Astrocyte of the cerebellum (primary cell): ENCODE data around the gene LUC7L3.

ENCODE experiments used
- DNase-seq: peaks from one replicate; pipeline ENCODE4 v3.0.0-alpha.2; 2011; ENCODE audit warnings: low read depth
- H3K4me3 ChIP-seq: 2 replicates; pipeline ENCODE4 v1.5.1; 2011; ENCODE audit warnings: mild to moderate bottlenecking, low read depth, low read length, moderate library complexity
- in situ Hi-C: cut with HindIII; loops from 2 replicates; pipeline ENCODE4 v1.10.0; 2017; ENCODE audit warnings: low sequenced_read_pairs
- TF ChIP-seq, protein P1 (sequence below): IDR thresholded peaks from 2 replicates; pipeline ENCODE4 v1.5.1; 2012; ENCODE audit warnings: low read length, low read depth, moderate library complexity, mild to moderate bottlenecking; ENCODE audit errors: missing control alignments

LUC7L3 gene

DNA sequence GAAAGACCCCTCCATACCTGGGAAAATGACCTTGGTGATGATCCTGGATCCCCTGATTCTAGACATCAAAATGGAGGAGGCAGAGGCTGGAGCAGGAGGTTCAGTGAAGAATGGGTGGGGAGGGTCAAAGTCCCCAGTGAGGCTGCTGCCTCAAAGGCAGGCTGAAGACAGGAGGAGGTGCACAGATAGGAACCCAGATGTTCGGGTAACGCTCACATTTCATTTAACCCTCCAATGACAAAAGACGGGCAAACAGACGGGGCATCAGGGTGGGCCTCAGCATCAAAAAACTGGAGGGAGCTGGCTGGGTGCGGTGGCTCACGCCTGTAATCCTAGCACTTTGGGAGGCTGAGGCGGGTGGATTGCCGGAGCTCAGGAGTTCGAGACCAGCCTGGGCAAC is 48.0 kb downstream of the LUC7L3 start, which contains the start of gene ANKRD40CL:
Gene ANKRD40CL, minus strand, starts transcription at position 73 of the 400 bp plus-strand sequence. CDS start 605 bp downstream, outside the sequence.
- no peak for DNase-seq
- in situ Hi-C loops = no loop called here
- H3K4me3 ChIP-seq = no peak within 1 kb of the TSS
- TF ChIP-seq, protein P1, sequence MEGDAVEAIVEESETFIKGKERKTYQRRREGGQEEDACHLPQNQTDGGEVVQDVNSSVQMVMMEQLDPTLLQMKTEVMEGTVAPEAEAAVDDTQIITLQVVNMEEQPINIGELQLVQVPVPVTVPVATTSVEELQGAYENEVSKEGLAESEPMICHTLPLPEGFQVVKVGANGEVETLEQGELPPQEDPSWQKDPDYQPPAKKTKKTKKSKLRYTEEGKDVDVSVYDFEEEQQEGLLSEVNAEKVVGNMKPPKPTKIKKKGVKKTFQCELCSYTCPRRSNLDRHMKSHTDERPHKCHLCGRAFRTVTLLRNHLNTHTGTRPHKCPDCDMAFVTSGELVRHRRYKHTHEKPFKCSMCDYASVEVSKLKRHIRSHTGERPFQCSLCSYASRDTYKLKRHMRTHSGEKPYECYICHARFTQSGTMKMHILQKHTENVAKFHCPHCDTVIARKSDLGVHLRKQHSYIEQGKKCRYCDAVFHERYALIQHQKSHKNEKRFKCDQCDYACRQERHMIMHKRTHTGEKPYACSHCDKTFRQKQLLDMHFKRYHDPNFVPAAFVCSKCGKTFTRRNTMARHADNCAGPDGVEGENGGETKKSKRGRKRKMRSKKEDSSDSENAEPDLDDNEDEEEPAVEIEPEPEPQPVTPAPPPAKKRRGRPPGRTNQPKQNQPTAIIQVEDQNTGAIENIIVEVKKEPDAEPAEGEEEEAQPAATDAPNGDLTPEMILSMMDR = no peak

DNA sequence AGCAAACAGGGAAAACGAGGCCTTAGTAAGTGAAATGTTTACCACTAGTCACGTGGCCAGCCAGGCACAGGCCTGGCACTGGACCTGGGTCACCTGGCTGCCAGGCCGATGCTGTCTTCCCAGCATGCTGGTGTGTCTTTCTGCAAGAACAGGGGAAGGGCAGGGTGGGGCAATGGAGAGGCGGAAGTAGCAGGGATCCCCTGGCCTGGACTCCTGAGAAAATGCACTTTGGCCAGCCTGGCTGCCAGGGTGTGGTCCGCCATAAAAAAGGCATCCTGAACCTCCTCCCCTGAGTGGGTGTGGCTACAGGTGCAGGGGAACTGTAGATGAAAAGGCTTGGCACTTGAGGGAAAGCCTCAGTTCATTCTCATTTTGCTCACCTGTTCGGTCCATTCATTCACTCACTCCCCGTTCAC is 49.0 kb downstream of the LUC7L3 start:
- DNase-seq = no peak
- no peak overlapping the region for H3K4me3 ChIP-seq
- TF ChIP-seq, protein P1 = no peak
- in situ Hi-C loops = no loop called here

DNA sequence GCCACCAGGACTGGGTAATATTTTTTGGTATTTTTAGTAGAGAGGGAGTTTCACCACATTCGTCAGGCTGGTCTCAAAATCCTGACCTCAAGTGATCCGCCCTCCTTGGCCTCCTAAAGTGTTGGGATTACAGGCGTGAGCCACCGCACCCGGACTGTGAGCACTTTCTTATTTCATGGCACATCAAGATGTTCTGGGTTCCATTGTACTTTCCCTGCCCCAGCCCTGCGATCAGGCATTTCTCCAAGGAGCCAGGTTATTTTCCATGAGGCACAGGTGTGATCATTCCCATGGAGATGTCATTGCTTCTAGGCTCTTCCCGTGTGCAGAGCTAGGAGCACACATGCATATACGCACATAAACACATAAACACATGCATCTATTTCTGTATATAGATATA is 50.5 kb downstream of the LUC7L3 start:
- in situ Hi-C loops = no loop called here
- H3K4me3 ChIP-seq = no peak overlapping the region
- DNase-seq = no peak
- TF ChIP-seq, protein P1 = no peak

DNA sequence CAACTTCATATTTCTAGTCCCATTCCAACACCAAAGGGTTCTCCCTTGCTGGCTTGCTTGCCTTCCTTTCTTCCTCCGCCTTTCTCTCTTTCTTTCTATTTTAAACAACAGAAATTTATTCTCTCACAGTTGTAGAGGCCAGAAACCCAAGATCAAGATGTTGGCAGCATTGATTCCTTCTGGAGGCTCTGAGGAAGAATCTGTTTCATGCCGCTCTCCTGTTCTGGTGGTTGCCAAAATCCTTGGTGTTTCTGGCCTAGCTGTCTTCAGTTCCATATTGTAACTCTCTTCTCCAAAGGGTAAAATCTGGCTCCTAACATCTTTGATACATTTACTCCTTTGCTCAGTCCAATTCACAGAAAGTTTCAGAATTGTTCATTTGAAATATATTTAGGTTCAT is 50.9 kb downstream of the LUC7L3 start:
- H3K4me3 ChIP-seq = no peak overlapping the region
- in situ Hi-C loops = no loop called here
- TF ChIP-seq, protein P1 = no peak
- DNase-seq = no peak

DNA sequence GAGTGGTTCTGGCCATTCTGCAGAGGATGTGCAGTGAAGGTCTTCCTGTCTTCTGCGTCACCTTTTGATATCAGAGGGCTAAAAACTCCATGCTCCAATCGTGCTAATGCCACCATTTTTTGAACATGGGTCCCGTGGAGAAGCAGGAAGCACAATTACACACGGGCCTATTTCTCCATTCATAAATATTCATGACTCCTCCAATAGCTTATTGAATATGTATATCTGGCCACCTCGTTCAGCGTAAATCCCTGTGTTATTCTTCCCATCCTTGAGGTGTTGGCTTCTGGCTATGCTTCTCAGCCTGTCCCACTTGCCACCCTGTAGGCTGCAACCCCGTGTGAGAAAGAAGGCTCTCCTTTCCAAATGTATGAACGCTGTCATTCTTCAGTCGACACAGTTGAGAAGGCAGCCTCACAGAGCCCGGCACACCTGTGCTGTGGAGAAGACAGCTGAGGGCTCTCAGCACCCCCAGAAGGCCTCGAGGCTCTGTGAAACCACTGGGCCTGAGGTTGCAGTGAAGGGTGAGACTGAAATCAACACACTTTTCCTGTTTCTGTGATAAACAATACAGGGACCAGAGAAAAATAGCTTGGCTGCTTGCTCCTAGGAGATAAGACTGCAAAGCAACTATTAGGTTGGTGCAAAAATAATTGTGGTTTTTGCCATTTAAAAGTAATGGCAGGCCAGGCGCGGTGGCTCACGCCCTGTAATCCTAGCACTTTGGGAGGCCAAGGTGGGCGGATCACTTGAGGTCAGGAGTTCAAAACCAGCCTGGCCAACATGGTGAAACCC is 52.8 kb downstream of the LUC7L3 start:
- H3K4me3 ChIP-seq = no peak overlapping the region
- DNase-seq = no peak
- in situ Hi-C loops = no loop called here
- TF ChIP-seq, protein P1 = no peak

DNA sequence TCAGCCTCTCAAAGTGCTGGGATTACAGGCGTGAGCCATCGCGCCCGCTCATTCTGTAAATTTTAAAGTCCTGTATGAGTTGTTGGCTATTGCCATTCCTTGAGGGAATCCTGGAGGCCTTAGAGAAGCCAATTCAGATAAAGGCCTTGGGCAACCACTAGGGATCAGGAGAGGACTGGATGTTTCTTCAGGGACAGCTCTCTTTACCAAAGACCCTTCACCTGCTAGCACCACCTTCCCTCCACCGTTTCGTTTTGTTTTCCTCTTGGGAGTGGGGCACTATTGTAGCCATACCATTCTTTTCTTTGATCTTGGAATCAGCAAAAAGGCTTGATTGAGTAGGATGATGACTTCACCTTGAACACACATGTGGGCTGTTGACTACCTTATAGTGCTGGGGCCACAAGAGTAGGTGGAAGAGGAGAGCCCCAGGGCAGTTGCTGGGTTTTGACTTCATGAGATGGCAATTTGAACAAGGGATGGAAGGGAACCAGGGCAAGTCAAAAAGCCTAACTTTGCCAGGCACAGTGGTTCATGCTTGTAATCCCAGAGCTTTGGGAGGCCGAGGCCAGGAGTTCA is 54.9 kb downstream of the LUC7L3 start:
- H3K4me3 ChIP-seq = no peak overlapping the region
- no peak for DNase-seq
- TF ChIP-seq, protein P1 = no peak
- in situ Hi-C loops = no loop called here
